Measurements from ENCODE around the gene SGK1.
"Not testable (repeated sequence)": the region's sequence is repeated elsewhere in the genome, so short reads cannot be mapped to it uniquely, and the experiment has no call there.

Gene SGK1

GRCh38 chr6:134339216-134339615 is 21.3 kb upstream of the SGK1 start:
- Histone ChIP-seq H3K4me3 (replicated peaks; ENCODE audit: low read depth, low read length) (no peak overlapping the region), H3K36me3 (ENCODE audit: control insufficient read depth, insufficient read depth, low read length) (no peaks in the 10 kb centered on the region), H3K27me3 (replicated peaks; ENCODE audit: control insufficient read depth, insufficient read depth, low read length) (no peaks in the 10 kb centered on the region)
- TF ChIP-seq CTCF (IDR thresholded peaks at IDR 0.05; ENCODE audit: insufficient read depth, low read length, poor library complexity, severe bottlenecking) = no peak
- no peak for DNase-seq (ENCODE audit: extremely low read depth, insufficient read length)

- no peak for DNase-seq (ENCODE audit: extremely low read depth, insufficient read length)
- no peaks in the 10 kb centered on the region for H3K27me3 ChIP-seq (replicated peaks; ENCODE audit: control insufficient read depth, insufficient read depth, low read length)
- no peaks in the 10 kb centered on the region for H3K36me3 ChIP-seq (ENCODE audit: control insufficient read depth, insufficient read depth, low read length)
- no peak for TF ChIP-seq CTCF (IDR thresholded peaks at IDR 0.05; ENCODE audit: insufficient read depth, low read length, poor library complexity, severe bottlenecking)
- no peak overlapping the region for H3K4me3 ChIP-seq (replicated peaks; ENCODE audit: low read depth, low read length)
These were observed 13.3 kb upstream of the SGK1 start for GRCh38 chr6:134331256-134331655.

DNA sequence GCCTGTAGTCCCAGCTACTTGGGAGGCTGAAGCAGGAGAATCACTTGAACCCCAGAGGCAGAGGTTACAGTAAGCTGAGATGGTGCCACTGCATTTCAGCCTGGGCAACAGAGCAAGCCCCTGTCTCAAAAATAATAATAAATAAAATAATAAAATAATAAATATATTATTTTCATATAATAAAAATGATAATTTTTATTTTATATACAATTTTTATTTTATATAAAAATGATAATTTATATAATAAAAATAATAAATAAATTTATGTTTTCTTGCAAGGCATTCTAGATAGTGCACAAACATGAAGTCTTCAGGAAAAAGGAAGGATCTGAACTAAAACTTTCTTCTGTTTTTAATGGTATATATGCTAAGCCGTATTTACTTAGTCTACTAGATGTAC is 12.6 kb upstream of the SGK1 start:
- TF ChIP-seq CTCF (IDR thresholded peaks at IDR 0.05; ENCODE audit: insufficient read depth, low read length, poor library complexity, severe bottlenecking) = no peak

DNA sequence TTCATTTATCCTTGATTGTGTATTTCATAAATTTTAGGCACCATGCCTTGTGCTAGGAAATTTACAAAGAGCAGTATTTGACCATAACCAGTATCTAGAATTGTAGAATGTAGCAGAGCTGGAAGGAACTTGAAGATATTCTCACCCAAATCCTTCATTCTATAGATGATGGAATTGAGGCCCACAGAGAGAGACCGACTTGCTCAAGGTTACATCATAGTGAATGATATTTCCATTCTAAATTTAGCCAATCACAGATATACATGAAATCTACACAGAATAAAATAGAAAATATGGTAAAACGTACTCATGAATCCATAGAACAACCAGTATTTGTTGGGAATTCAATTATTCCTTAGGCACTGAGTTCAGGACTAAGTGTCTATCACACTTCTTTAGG is 10.9 kb upstream of the SGK1 start:
- no peak for TF ChIP-seq CTCF (IDR thresholded peaks at IDR 0.05; ENCODE audit: insufficient read depth, low read length, poor library complexity, severe bottlenecking)
- no peak for DNase-seq (ENCODE audit: extremely low read depth, insufficient read length)
- no peaks in the 10 kb centered on the region for H3K36me3 ChIP-seq (ENCODE audit: control insufficient read depth, insufficient read depth, low read length)
- no peak overlapping the region for H3K4me3 ChIP-seq (replicated peaks; ENCODE audit: low read depth, low read length)
- no peaks in the 10 kb centered on the region for H3K27me3 ChIP-seq (replicated peaks; ENCODE audit: control insufficient read depth, insufficient read depth, low read length)

More for the DNA sequence above, 12.6 kb upstream of the SGK1 start:
- no peaks in the 10 kb centered on the region for H3K36me3 ChIP-seq (ENCODE audit: control insufficient read depth, insufficient read depth, low read length)
- no peak overlapping the region for H3K4me3 ChIP-seq (replicated peaks; ENCODE audit: low read depth, low read length)
- no peaks in the 10 kb centered on the region for H3K27me3 ChIP-seq (replicated peaks; ENCODE audit: control insufficient read depth, insufficient read depth, low read length)
- no peak for DNase-seq (ENCODE audit: extremely low read depth, insufficient read length)

GRCh38 chr6:134328138-134328537 is 10.2 kb upstream of the SGK1 start:
- no peaks in the 10 kb centered on the region for H3K36me3 ChIP-seq (ENCODE audit: control insufficient read depth, insufficient read depth, low read length)
- DNase-seq (ENCODE audit: extremely low read depth, insufficient read length) = no peak
- no peaks in the 10 kb centered on the region for H3K27me3 ChIP-seq (replicated peaks; ENCODE audit: control insufficient read depth, insufficient read depth, low read length)
- TF ChIP-seq CTCF (IDR thresholded peaks at IDR 0.05; ENCODE audit: insufficient read depth, low read length, poor library complexity, severe bottlenecking) = no peak
- H3K4me3 ChIP-seq (replicated peaks; ENCODE audit: low read depth, low read length) = no peak overlapping the region

- not testable (repeated sequence) for DNase-seq (ENCODE audit: extremely low read depth, insufficient read length); H3K4me3 ChIP-seq (replicated peaks; ENCODE audit: low read depth, low read length); H3K27me3 ChIP-seq (replicated peaks; ENCODE audit: control insufficient read depth, insufficient read depth, low read length); H3K36me3 ChIP-seq (ENCODE audit: control insufficient read depth, insufficient read depth, low read length)
These were observed 8.3 kb upstream of the SGK1 start for GRCh38 chr6:134326192-134326591.

Measured in GM06990 (cell line).